GM18909 (cell line): ENCODE measurements around the gene CCDC27.
A peak's percentile ranks its signal among the peaks of the same experiment; 100 is the strongest.
"Not testable (repeated sequence)": the region's sequence is repeated elsewhere in the genome, so short reads cannot be mapped to it uniquely, and the experiment has no call there.

Source experiments
- ATAC-seq: cut with Tn5 transposase; IDR thresholded peaks from one replicate; pipeline ENCODE4 v1.9.1; 2021; ENCODE audit warnings: mild to moderate bottlenecking; ENCODE audit not compliant: unreplicated experiment, poor library complexity

Gene CCDC27

DNA sequence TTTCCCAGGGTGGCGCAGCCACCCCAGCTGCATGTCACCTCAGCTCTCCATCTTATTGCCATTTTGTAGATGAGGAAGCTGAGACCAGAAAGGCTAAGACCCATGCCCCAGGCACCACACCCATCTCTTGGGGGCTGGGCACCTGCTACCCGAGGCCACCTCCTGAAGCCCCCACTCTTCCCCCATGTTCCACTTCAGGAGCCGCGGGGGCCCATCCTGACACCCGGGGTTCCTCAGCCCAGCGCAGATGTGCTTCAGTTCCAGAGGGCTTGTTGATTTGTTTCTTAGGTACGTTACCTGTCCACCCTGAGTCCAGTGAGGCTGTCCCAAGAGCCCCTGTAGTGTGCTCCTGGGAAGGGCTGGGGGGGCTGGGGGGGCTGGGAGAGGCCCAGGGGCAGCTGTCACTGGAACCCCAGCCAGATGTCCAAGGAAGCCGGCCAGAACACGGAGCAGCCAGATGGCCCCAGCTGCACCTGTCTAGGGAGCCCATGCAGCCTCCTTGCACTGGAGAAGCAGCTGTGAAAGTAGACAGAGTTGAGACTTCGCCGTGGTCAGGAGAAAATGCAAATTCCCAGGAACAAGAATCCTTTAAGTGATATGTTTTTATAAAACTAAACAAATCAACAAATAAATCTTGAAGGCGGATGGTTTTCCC is 17.1 kb upstream of the CCDC27 start:
- ATAC-seq = no peak

DNA sequence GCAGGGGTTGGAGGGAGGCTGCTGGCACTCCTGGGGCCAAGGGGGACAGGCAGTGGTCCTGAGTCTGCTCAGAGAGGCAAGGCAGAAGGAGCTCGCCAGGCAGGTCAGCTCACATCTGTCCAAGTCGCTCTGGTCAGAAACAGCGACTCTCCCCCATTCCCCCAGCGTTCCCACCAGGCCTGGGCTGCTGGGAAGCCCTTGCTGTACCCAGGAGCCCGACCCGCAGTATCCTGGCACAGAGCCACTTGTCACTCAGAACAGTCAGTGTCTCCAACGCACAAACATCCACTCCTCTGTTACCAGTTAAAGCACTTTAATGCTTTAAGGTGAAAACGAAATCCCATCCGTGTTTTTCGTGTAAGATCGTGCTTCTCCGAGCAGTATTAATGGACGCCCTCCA is 16.6 kb upstream of the CCDC27 start:
- no peak for ATAC-seq

DNA sequence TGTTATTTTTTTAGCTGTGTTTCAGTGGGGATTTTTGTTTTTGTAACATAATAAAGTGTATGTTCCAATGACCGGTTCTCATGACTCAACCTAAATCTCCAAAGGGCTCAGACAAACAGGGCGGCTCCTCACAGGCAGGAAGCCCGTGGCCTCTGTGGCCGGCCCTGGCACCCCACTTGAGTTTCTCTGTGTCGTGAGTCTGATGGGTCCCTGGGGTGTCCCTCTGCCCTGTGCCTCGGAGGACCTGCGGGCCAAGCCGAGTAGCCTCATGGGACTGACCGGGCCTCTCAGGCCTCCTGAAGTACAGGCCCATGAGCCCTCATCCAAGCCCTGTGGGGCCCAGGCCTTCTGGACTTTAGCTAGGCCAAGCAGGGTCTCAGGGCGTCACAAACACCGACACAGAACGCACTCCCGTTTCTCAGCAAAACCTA is 16.1 kb upstream of the CCDC27 start:
- ATAC-seq = no peak

DNA sequence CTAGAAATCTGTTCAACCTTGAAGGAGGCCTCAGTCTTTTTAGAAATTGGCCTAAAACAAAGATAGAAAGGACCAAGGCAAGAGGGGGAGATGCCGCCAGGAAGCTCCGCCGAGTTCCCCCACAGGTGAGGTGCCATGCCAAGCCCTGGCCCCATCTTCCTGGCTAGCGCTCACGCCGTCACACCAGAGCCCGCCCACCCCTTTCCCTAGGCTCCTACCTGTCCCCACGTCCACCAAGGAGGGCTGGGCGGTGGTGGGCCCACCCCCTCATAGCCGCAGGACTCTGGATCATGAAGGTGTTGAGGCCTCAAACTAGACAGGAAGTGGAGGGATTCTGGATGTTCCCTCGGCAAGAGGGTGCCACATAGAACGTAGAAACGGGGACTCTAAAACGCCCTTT is 15.5 kb upstream of the CCDC27 start:
- no peak for ATAC-seq

DNA sequence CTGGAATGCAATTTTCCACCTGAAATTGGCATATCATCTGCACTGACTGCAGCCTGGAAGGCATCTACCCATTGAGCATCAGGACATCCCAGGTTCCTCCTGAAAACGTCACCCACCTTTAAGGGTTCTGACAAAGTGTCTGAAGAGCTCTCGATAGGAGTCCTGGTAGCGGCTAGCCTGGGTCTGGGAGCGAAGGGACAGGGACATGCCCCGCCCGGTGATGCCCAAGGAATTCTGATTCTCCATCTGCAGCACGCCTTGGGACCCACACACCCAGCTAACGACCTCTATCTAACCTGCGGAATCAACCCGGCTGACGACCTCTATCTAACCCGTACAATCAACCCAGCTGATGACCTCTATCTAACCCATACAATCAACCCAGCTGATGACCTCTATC is 13.3 kb upstream of the CCDC27 start:
- no peak for ATAC-seq

GRCh38 chr1:3740042-3740441 is 12.2 kb upstream of the CCDC27 start:
- no peak for ATAC-seq

- ATAC-seq = no peak
Measured at GRCh38 chr1:3740752-3741151, 11.5 kb upstream of the CCDC27 start.

DNA sequence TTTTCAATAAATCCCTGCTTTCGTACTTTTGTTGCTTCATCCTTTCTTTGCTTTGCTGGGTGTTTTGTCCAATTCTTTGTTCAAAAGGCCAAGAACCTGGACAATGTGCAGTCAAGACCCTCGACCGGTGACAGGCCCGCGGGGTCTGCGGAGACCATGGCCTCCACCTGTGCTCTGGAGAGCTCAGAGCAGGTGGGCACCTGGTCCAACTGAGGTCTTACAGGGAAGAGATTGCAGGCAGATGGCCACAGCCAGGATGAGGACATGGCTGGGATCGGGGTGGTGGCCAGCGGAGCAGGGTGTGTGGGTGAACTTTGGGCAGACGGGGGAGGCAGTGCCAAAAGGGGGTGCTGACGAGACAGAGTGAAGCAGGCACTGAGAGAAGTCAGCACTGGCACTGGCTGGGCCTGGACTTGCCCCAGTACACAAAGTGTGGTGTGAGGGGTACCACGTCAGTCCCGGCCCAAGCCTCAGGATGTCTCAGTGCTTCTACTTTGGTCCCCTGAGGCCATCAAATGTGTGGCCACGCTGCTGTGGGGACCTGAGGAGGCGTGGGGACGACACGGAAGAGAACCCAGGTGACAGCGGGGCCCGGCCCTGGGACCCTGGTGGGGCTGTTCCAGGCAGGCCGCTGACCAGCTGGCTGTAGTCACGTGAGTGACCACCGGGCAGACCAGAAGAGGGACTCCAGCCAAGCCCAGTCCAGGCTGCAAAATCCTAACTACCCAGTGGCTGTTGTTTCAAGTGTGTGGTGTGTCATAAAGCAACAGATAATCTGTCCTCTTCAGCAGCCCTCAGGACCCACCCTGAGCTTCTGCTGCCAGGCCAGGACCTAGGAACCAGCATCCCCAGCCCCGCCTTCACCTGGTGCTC is 10.4 kb upstream of the CCDC27 start:
- ATAC-seq = no peak

- no peak for ATAC-seq
Measured at GRCh38 chr1:3742439-3743298, 9.6 kb upstream of the CCDC27 start.

- no peak for ATAC-seq
Measured at GRCh38 chr1:3743421-3743820, 8.8 kb upstream of the CCDC27 start.

DNA sequence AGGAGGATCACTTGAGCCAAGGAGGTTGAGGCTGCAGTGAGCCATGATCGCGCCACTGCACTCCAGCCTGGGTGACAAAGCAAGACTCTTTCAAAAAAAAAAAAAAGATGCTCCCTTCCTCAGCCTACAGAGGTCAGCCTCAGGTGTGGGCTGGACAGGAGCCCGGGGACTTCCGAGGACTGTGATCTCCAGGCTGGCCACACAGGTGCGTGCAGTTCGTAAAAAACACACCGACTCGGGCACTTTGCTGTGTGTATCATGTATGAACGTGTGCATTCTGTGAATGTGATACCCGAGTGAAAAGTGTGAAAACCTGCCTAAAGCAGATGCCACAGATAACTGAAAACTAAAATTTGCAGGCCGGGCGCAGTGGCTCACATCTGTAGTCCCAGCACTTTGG is 8.4 kb upstream of the CCDC27 start:
- no peak for ATAC-seq

DNA sequence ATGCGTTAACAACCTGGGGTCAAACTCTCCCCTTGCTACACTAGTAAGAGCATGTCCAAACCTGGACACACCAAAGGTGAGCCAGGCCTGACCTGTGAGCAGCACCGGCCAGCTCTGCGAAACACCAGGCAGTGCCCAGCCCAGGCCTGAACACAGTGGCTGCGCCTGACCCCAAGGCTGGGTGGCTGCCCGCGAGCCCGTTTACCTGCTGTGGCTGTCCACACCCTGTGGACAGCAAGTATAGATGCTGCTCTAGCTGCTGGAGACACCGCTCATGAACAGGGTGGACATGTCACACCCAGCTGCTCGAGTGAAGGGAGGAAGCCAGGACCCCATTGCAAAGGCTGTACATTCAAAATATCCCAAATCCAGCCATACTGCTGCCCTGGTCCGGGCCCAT is 7.6 kb upstream of the CCDC27 start:
- ATAC-seq = no peak

DNA sequence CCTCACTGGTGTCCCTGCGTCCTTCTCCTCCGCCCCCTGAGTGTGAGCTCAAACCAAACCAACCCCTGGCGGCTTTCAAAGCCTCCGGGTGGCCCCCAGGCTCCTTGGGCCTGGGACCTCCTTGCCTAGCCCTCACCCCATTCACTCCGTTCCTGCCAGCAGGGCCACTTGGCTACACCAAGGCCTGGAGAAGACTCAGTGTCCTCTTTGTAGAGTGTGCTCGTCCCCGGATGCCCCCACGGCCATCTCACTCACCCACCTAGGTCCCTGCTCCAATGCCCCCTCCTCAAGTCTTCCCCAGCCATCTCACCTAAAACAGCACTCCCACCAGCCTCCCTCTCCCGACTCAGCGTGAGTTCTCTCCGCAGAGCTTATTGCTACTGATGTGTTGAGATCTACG is 7.2 kb upstream of the CCDC27 start:
- no peak for ATAC-seq

- no peak for ATAC-seq
Measured at GRCh38 chr1:3745590-3746381, 6.5 kb upstream of the CCDC27 start.

DNA sequence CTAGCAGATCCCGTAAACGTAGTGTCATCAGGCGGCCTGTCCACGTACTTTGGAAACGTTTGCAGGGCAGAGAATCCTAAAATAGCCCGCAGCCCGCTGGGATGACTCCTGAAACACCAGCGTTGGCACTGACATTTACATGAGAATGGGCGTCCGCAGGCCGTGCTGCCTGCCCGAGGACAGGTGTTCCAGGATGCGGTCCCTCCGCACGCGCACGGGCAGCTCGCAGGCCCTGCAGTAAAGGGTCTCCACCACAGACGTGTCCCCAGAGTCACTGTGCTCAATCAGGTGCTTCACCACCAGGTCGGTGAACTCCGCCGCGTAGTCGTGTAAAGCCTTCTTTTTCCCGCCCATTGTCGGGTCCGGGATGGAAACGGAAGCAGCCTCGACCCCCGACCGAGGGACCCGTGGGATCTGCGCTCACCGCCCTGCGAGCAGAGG is 5.8 kb upstream of the CCDC27 start:
- peak; percentile 18 for ATAC-seq

DNA sequence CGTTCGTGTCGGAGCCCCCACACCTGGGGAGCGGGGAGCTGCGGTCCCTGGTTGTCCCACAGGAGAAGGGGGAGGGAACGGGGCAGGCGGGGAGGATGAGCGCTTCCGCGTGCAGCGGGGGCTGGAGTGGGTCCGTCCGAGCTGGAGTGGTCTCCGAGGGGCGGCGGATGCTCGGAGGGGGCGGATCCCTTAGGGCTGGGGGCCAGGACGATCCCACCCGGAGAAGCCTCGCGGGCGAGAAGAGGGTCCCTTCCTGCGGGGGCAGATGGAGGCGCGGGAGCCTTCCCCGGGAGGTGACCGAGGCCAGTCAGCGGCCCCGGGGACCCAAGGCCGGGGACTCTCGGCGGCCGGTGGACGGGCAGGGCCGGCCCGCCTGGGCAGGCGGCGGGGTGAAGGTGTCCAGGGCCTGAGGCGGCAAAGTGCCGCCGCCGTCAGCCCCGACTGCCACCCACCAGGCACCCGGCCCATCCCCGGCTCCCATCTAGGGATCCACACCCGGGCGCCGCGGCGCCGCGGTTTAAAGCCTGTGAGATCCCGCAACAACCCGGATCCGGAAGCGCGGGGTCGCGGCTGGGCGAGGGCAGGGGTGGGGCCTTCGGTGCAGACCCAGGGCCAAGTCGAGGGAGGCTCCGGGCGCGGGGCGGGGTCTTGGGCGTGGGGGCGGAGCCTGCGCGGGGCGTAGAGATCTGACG is 5.3 kb upstream of the CCDC27 start:
- peak; percentile 82 for ATAC-seq

GRCh38 chr1:3747522-3747848 is 4.8 kb upstream of the CCDC27 start:
- ATAC-seq = no peak

DNA sequence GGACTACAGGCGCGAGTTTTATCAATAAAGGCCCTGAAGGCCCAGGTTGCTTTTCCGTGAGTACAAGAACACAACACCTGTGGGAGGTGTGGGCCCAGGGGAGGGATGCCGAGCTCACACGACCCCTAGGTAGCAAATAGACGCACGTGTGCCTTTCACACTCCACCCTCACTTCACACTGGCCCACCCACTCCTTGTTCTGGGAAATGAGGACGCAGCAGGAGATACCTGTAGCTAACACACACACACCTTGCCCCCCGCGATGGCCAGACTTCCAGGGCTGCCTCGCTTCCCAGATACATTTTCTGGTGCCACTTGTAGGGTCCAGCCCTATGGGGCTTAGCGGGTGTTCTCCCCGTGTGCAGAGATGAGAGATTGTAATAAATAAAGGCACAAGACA is 4.3 kb upstream of the CCDC27 start:
- ATAC-seq = no peak

DNA sequence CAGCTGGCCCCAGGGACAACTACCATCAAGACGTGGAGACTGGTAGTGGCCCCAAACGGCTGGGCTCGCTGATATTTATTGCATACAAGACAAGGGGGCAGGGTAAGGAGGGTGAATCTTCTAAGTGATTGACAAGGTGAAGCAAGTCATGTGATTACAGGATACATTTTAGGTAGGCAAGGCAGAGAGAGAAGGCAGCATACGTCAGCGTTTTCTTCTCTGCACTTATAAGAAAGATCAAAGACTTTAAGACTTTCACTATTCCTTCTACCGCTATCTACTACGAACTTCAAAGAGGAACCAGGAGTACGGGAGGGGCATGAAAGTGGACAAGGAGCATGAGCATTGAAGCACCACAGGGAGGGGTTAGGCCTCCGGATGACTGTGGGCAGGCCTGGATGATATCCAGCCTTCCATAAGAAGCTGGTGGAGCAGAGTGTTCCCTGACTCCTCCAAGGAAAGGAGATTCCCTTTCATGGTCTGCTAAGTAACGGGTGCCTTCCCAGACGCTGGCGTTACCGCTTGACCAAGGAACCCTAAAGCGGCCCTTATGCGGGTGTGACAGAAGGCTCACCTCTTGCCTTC is 3.8 kb upstream of the CCDC27 start:
- ATAC-seq = not testable (repeated sequence)
